GM10248 (cell line): ENCODE data around the gene TNNT2.

Source experiments
- CTCF ChIA-PET: fragments of 300-600 bp; sonication (Branson Sonifier 250); formaldehyde crosslinking; extraction: SDS; loops from one replicate; lab custom pipeline; 2021; ENCODE audit warnings: antibody characterized with exemption; lab: Yijun Ruan, JAX
- POLR2A ChIA-PET: fragments of 350-650 bp; sonication (Branson Sonifier 250); formaldehyde crosslinking; extraction: SDS; loops from one replicate; lab custom pipeline; 2020; ENCODE audit warnings: antibody characterized with exemption; lab: Yijun Ruan, JAX
- DNase-seq: peaks from one replicate; pipeline ENCODE4 v3.0.0; 2012; ENCODE audit errors: extremely low spot score
- CTCF ChIP-seq: IDR thresholded peaks from 2 replicates; pipeline ENCODE4 v1.5.1; 2012; ENCODE audit warnings: mild to moderate bottlenecking, low read depth; ENCODE audit errors: extremely low read depth, missing control alignments, control extremely low read depth

The TNNT2 gene

GRCh38 chr1:201421041-201421440 is 43.6 kb upstream of the TNNT2 start:
- TF ChIP-seq CTCF = no peak
- CTCF ChIA-PET = interaction anchor here (1.0 to 2.7 kb wide), 4 partner anchors 12 to 27 kb away, joined by 3 to 13 read pairs (median 4); no protein-coding TSS in a partner anchor
- POLR2A ChIA-PET = no interaction called here
- DNase-seq = no peak

GRCh38 chr1:201420608-201421002 is 43.1 kb upstream of the TNNT2 start:
- POLR2A ChIA-PET = no interaction called here
- no peak for DNase-seq
- CTCF ChIA-PET = interaction anchor here (1.0 to 2.7 kb wide), 4 partner anchors 10 to 27 kb away, joined by 3 to 13 read pairs (median 5); no protein-coding TSS in a partner anchor
- TF ChIP-seq CTCF = no peak

GRCh38 chr1:201419746-201420607 is 42.5 kb upstream of the TNNT2 start:
- POLR2A ChIA-PET = no interaction called here
- DNase-seq = no peak
- CTCF ChIA-PET = interaction anchor here (0.9 to 2.7 kb wide), 5 partner anchors 9 to 28 kb away, joined by 3 to 13 read pairs (median 4); no protein-coding TSS in a partner anchor
- TF ChIP-seq CTCF = no peak

- TF ChIP-seq CTCF = no peak
- CTCF ChIA-PET = interaction anchor here (0.9 to 2.7 kb wide), 4 partner anchors 8 to 29 kb away, joined by 3 to 13 read pairs (median 4); no protein-coding TSS in a partner anchor
- POLR2A ChIA-PET = no interaction called here
- no peak for DNase-seq
These were observed 41.8 kb upstream of the TNNT2 start for GRCh38 chr1:201419256-201419655.

GRCh38 chr1:201418461-201418860 is 41.0 kb upstream of the TNNT2 start:
- DNase-seq = no peak
- TF ChIP-seq CTCF = no peak
- ChIA-PET POLR2A (no interaction called here), CTCF (interaction anchor here (1.0 to 1.8 kb wide), 3 partner anchors 9 to 30 kb away, joined by 4 to 6 read pairs (median 4); no protein-coding TSS in a partner anchor)

GRCh38 chr1:201414051-201414738 is 36.7 kb upstream of the TNNT2 start:
- POLR2A ChIA-PET = no interaction called here

More at GRCh38 chr1:201414051-201414738, 36.7 kb upstream of the TNNT2 start:
- CTCF ChIA-PET = interaction anchor here (0.8 to 3.9 kb wide), 3 partner anchors 22 to 33 kb away, joined by 4 to 20 read pairs (median 5); no protein-coding TSS in a partner anchor
- no peak for TF ChIP-seq CTCF
- DNase-seq = no peak
